Neutrophil (primary cell): ENCODE data around the gene MAPK12.

Experiments
- H3K27ac ChIP-seq: fragments of 200-600 bp; sonication (generic); 2 replicates; pipeline ENCODE4 v1.5.1; 2016; ENCODE audit warnings: mild to moderate bottlenecking, moderate library complexity
- H3K27me3 ChIP-seq: fragments of 200-600 bp; sonication (generic); 2 replicates; pipeline ENCODE4 v1.6.0; 2016; ENCODE audit warnings: mild to moderate bottlenecking
- H3K36me3 ChIP-seq: fragments of 200-600 bp; sonication (generic); 2 replicates; pipeline ENCODE4 v1.5.1; 2017
- H3K4me1 ChIP-seq, 2 experiments: fragments of 200-600 bp in 1 of 2; sonication (generic) in 1 of 2; 1 replicate in 1 of 2; 2 replicates in 1 of 2; pipeline versions ENCODE4 v1.5.1 to v1.6.1; 2013 to 2016; ENCODE audit warnings: low read depth in 1 of 2, low read length in 1 of 2, mild to moderate bottlenecking in 1 of 2, moderate library complexity in 1 of 2; ENCODE audit not compliant: control insufficient read depth in 1 of 2, insufficient read depth in 1 of 2
- H3K4me3 ChIP-seq, 2 experiments: fragments of 200-600 bp in 1 of 2; sonication (generic) in 1 of 2; 1 replicate in 1 of 2; 2 replicates in 1 of 2; pipeline ENCODE4 v1.5.1; 2013 to 2016; ENCODE audit warnings: low read depth in 1 of 2, low read length in 1 of 2, mild to moderate bottlenecking in 1 of 2, moderate library complexity in 1 of 2
- H3K9me3 ChIP-seq: fragments of 200-600 bp; sonication (generic); 2 replicates; pipeline ENCODE4 v1.5.1; 2016
- CTCF ChIP-seq: fragments of 200-600 bp; sonication (generic); IDR thresholded peaks from 2 replicates; pipeline ENCODE4 v1.5.1; 2016; ENCODE audit warnings: antibody characterized with exemption

Gene MAPK12

GRCh38 chr22:50252082-50253045, 9.1 kb downstream of the MAPK12 start:
- Histone ChIP-seq H3K4me1 (peaks cover 30 to 31% of the 10 kb centered on the region in 2 experiments), H3K27me3 (no peaks in the 10 kb centered on the region), H3K27ac (peak overlapping the region; percentile 72), H3K4me3 (no peak overlapping the region), H3K36me3 (peaks cover 28% of the 10 kb centered on the region), H3K9me3 (no peaks in the 10 kb centered on the region)
- TF ChIP-seq CTCF: peak; percentile 31

GRCh38 chr22:50251477-50252081, 9.9 kb downstream of the MAPK12 start:
- no peak for TF ChIP-seq CTCF
- Histone ChIP-seq H3K36me3 (peaks cover 32% of the 10 kb centered on the region), H3K27me3 (no peaks in the 10 kb centered on the region), H3K9me3 (no peaks in the 10 kb centered on the region), H3K4me3 (peak overlapping the region; percentile 87 to 88), H3K4me1 (peaks cover 30 to 31% of the 10 kb centered on the region in 2 experiments), H3K27ac (peak overlapping the region; percentile 72)

GRCh38 chr22:50250555-50251476, 10.7 kb downstream of the MAPK12 start, which contains the start of gene HDAC10:
Gene HDAC10, minus strand, starts transcription at chr22:50251265. Its CDS starts 233 bp downstream, at chr22:50251032.
- Histone ChIP-seq H3K4me3 (peak within 1 kb of the TSS; percentile 87 to 88), H3K4me1 (peaks cover 33 to 34% of the 10 kb centered on the region in 2 experiments), H3K36me3 (peaks cover 39% of the 10 kb centered on the region)

GRCh38 chr22:50250249-50250554, 11.3 kb downstream of the MAPK12 start:
- Histone ChIP-seq H3K4me1 (peaks cover 39 to 40% of the 10 kb centered on the region in 2 experiments), H3K27ac (peak overlapping the region; percentile 72), H3K4me3 (peak overlapping the region; percentile 87 to 88), H3K9me3 (no peaks in the 10 kb centered on the region), H3K36me3 (peaks cover 42% of the 10 kb centered on the region), H3K27me3 (no peaks in the 10 kb centered on the region)
- no peak for TF ChIP-seq CTCF

More at GRCh38 chr22:50250555-50251476, 10.7 kb downstream of the MAPK12 start, which contains the start of gene HDAC10:
- peak within 1 kb of the TSS; percentile 72 for H3K27ac ChIP-seq
- no peaks in the 10 kb centered on the region for H3K9me3 ChIP-seq
- no peaks in the 10 kb centered on the region for H3K27me3 ChIP-seq
- TF ChIP-seq CTCF: no peak
